ENCODE data around the gene SPPL3.

Gene SPPL3

GRCh38 chr12:120767071-120768024 is 136.8 kb downstream of the SPPL3 start:
- no peak for DNase-seq

GRCh38 chr12:120766566-120766965 is 137.6 kb downstream of the SPPL3 start:
- DNase-seq: no peak

DNA sequence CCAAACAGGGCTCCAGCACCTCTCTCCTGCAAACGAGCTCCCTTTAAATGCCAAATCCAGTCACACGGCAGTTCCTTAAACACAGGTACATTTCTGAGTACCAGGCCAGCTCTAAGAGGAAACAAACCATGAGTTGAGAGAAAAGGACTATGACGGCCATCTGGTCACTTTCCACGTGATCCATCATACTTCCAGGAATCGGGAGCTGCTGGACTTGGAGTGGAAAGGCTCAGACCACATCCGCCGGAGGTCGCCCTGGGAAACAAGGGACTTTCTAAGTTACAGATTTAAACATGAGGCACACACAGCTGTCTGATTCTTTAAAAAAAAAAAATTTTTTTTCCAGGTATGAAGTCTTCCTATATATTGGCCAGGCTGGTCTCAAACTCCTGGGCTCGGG is 139.3 kb downstream of the SPPL3 start:
- no peak for DNase-seq

- DNase-seq: no peak
These were observed 140.9 kb downstream of the SPPL3 start for GRCh38 chr12:120763250-120763649.

GRCh38 chr12:120762086-120762485 is 142.1 kb downstream of the SPPL3 start:
- no peak for DNase-seq

DNA sequence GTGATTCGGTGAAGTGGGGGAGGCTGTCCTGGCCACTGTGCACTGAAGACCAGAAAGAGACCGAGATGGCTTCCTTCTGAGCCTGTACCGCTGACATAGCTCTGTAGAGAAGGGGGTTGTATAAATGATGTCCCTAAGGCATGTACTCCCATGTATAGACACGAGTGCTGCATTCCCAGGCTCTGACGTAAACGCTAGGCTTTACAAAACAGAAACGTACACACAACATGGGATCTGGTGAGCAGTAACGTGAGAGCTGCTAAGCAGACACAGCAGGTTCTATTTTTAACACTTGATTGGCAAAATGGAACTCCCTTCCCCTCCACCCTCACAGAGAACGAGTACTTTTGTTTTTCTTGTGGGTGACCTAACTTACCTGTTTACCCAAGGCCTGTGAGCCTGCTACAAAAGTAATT is 142.6 kb downstream of the SPPL3 start:
- peak; percentile 71 for DNase-seq

DNA sequence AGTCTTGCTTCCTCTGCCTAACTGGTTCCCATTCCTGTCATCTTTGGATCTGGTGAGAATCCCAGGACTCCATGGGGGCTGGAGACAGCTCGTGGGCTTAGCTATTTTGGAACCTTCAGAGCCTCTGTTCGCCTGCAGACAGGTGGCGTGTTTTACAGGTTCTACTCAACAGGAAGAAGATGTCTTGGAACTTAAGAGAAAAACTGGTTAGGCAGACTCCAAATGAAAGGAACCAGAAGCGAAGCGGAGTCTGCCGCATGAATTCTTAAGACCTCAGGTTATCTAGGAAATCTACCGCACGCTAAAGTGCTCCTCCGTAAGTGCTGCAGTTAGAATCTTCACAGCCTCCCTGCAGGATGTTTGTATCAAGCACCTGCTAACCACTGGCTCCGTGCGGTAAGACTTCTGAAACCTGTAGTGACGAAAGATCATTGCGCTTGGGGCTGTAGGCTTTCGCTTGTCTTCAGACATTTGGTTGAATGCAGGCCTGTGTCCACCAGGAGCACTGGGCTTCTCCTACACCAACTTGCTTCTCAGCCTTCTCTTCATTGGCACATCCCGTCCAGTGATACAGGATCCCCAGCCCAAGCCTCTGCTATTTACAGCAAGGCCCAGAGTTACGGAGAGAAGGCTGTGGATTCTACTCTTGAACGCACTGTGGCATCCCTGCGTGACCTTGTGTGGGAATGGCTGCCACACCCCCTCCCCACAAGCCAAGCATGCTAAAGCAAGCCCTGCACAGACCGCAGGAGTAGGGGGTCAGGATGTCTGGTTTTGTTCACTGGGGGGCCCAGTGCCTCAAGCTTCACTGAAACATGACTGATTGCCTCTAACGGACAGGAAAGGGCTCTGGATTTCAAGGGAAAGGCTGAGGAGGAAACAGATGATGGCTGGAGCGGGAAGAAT is 143.6 kb downstream of the SPPL3 start:
- no peak for DNase-seq

- peak; percentile 93 for DNase-seq
These were observed 144.4 kb downstream of the SPPL3 start for GRCh38 chr12:120759591-120760348.

DNA sequence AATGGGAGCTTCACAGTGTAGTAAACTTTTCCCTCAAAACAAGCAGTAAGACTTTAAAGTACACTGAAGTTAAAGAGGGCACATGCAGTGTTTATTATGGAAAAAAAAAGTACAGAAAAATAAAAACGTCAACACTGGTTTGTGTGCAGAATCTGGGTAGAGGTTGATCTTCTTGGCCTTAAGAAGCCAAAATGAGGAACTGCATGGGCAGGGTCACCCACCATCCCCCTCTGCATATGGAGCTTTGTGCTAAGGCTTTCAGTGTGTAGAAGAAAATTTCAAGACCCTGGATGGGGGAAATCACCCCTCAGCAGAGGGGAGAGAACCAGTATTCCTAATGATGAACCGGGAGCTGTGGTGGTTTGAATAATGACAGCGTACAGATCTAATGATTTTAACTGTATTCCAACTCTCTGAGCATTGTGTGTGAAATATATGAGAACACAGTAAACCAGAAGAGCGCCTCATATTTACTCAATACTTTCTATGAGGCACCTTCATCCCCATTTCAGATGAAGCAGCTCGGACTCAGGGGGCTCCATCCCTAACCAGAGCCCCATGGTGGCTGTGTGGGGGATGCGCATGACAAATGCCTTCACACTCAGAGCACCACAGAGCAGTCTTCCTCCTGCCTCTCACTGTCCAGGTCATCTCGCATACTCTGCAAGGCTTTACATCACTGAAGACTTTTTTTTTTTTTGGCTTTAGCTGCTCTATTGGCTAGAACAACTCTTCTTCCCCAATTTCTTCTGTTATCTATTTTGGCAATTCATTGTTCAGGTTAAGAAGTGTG is 145.2 kb downstream of the SPPL3 start:
- no peak for DNase-seq

DNA sequence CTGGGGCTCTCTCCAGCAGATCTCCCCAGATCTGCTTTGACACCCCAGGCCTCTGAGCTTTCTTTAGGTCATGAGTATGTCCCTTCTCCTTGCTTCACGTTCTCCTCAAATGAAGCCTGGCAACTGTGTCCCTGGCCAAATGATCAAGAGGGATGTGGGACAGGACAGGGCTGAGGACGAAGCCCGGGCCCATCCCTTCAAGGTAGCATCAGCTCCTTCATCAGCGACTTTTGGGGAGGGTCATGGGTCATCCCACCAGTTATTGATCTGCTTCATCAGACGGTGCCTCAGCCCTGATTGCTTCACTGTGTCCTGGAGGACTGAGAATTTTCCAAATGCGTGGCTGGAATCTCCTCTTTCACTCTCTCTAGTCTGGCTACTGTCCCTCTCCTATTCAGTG is 146.2 kb downstream of the SPPL3 start:
- no peak for DNase-seq

- no peak for DNase-seq
These were observed 146.9 kb downstream of the SPPL3 start for GRCh38 chr12:120757226-120757742.

- no peak for DNase-seq
These were observed 148.9 kb downstream of the SPPL3 start for GRCh38 chr12:120755269-120755668.

GRCh38 chr12:120754792-120755191 is 149.4 kb downstream of the SPPL3 start:
- no peak for DNase-seq

DNA sequence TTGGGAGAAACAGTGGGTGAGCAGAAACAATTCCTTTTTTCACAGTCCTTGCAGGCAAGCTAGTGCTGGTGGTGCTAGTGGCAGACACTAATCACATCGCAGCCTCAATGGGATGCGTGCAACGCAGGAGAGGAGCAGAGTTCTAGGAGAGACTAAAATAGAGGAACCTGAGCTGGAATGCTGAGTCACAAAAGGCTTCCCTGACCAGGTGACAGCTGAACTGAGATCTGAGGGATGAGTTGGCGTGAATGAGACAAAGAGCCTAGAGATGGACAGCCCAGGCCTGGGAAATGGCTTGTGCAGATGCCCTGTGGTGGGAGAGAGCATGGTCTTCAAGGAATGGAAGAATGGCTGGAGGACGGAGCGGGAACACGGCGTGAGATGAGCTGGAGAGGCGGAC is 152.8 kb downstream of the SPPL3 start:
- no peak for DNase-seq

GRCh38 chr12:120750806-120751205 is 153.4 kb downstream of the SPPL3 start:
- no peak for DNase-seq

GRCh38 chr12:120749256-120749655 is 154.9 kb downstream of the SPPL3 start:
- DNase-seq: no peak

- DNase-seq: no peak
These were observed 155.9 kb downstream of the SPPL3 start for GRCh38 chr12:120748242-120748641.

GRCh38 chr12:120744922-120745493 is 159.2 kb downstream of the SPPL3 start:
- DNase-seq: no peak

GRCh38 chr12:120741476-120742421 is 162.4 kb downstream of the SPPL3 start:
- DNase-seq: no peak

DNA sequence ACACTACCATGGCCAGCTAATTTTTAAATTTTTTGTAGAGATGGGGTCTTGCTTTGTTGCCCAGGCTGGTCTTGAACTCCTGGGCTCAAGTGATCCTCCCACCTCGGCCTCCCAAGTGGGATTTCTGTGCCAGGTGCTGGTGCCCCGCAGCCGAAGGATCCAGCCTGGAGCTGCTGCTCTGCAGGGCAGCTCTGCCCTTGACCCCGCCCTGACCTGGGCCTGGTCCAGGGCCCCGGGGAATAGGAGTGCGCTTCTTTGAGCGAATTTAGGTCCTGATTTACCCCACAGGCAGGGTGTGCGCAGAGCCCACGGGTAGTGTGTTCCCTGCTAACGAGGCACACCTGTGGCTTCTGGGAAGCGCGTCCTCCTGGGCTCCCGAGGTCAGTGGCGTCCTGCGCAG is 163.3 kb downstream of the SPPL3 start:
- no peak for DNase-seq
